Fibroblast of mammary gland (primary cell): ENCODE data around the gene TWF2.

Experiments
- DNase-seq: peaks from one replicate; pipeline ENCODE4 v3.0.0-alpha.2; 2010; ENCODE audit warnings: low read depth
- H3K4me3 ChIP-seq: 2 replicates; pipeline ENCODE4 v1.5.1; 2011; ENCODE audit warnings: low read depth, mild to moderate bottlenecking, low read length, moderate library complexity; ENCODE audit not compliant: control insufficient read depth
- TF ChIP-seq, protein P1 (sequence below): conservative IDR thresholded peaks from 2 replicates; pipeline ENCODE4 v1.5.1; 2011; ENCODE audit warnings: low read depth, low read length, inconsistent platforms; ENCODE audit not compliant: control insufficient read depth, insufficient read depth

Gene TWF2

DNA sequence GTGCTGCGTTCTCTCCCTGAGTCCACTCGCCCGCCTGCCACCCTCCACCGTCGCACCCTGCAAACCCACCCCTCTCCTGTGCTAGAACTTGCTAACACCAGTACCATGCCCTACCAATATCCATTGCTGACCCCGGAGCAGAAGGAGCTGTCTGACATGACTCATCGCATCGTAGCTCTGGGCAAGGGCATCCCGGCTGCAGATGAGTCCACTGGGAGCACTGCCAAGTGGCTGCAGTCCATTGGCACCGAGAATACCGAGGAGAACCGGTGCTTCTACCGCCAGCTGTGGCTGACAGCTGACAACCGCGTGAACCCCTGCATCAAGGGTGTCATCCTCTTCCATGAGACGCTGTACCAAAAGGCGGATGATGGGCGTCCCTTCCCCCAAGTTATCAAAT is 45.9 kb downstream of the TWF2 start:
- H3K4me3 ChIP-seq = no peak overlapping the region
- peak; percentile 67 for DNase-seq

DNA sequence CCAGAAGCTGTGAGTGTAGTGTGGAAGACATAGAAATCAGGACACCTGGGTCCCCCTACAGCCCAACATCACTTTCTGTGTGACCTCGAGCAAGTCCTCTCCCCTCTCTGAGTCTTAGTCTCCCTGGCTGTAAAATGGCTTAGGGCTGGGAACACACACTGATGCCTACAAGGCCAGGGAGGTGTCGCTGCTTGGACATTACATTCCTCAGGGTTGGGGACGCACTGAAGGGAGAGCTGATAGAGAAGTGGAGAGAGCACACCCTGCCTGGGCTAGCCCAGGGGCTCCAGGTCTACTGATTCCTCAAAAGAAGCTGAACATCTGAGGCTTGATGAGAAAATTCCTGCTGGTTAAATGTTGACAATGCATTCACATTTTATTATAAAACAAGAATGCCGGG is 47.3 kb downstream of the TWF2 start:
- DNase-seq = no peak
- no peak overlapping the region for H3K4me3 ChIP-seq
- TF ChIP-seq, protein P1, sequence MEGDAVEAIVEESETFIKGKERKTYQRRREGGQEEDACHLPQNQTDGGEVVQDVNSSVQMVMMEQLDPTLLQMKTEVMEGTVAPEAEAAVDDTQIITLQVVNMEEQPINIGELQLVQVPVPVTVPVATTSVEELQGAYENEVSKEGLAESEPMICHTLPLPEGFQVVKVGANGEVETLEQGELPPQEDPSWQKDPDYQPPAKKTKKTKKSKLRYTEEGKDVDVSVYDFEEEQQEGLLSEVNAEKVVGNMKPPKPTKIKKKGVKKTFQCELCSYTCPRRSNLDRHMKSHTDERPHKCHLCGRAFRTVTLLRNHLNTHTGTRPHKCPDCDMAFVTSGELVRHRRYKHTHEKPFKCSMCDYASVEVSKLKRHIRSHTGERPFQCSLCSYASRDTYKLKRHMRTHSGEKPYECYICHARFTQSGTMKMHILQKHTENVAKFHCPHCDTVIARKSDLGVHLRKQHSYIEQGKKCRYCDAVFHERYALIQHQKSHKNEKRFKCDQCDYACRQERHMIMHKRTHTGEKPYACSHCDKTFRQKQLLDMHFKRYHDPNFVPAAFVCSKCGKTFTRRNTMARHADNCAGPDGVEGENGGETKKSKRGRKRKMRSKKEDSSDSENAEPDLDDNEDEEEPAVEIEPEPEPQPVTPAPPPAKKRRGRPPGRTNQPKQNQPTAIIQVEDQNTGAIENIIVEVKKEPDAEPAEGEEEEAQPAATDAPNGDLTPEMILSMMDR = no peak

More for the DNA sequence above, 45.9 kb downstream of the TWF2 start:
- TF ChIP-seq, protein P1 = no peak

DNA sequence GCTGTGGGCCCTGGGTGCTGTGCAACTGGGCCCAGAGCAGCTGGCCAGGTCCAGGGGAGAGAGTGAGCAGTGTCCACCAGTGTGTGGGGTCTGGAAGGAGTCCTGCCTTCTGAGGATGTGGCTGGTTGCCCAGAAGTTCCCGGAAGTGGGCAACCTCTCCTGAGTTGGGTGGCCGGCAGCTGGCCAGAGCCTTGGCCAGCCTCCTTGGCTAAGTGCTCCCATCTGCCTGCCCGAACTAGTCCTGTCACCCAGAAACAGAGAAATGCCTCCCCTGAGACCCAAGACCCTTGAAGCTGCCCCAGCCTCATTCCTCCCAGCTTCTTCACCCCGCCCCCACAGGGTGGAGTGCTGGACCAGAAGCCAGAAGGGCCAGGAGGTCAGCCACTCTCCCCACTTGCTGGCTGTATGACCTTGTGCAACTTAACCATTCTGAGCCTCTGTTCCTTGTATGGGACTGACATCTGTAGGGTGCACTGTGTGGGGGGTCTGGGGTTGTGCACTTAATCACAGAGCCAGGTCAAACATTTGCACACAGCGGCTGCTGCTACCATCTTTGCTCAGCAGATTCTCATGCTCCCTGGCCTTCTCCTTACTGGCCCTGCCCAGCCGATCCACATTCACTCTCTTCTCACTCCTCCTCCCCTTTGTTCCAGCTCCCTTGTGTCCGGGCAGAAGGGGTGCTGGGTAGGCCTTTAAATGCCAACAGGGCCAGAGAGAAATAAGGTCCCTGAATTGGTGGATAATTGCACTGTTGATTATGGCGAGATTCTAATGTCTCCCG is 48.5 kb downstream of the TWF2 start:
- DNase-seq = peak; percentile 73

DNA sequence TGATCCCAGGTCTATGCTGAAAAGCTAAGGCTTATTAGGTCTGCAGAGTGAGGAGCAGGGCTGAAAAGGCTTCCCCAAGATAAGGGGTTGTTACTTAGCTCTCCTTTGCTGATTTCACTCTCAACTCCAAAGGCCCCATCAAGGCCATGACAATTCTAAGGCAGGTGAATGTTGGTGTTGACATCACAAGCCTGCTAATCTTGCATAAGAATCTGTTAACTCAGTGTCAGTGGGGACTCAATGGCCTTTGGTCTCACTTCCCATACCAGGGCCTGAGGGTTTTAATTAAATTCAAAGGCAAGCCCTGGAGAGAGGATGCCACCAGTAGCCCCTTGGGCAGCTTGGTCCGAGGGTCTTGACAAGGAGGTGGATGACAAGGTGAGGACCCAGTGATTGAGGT is 50.4 kb downstream of the TWF2 start:
- TF ChIP-seq, protein P1 = no peak
- DNase-seq = no peak
- no peak overlapping the region for H3K4me3 ChIP-seq

More for the DNA sequence above, 48.5 kb downstream of the TWF2 start:
- TF ChIP-seq, protein P1 = no peak
- H3K4me3 ChIP-seq = no peak overlapping the region

DNA sequence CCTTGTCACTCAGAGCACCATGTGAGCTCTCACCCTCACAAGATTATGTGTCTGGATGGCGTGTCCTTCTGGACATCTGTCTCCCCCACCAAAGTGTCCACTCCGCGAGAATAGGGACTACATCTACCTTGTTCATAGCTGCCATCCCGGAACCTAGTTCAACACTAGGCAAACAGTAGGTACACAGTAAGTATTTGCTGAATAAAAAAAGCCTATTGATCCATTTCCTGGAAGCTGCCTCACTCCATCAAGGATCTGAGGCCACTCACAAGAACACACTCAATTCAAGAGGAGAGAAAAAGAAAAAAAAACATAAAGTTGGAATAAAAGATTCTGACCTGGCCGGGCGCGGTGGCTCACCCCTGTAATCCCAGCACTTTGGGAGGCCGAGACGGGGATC is 52.2 kb downstream of the TWF2 start:
- TF ChIP-seq, protein P1 = no peak
- no peak for DNase-seq
- H3K4me3 ChIP-seq = no peak overlapping the region

DNA sequence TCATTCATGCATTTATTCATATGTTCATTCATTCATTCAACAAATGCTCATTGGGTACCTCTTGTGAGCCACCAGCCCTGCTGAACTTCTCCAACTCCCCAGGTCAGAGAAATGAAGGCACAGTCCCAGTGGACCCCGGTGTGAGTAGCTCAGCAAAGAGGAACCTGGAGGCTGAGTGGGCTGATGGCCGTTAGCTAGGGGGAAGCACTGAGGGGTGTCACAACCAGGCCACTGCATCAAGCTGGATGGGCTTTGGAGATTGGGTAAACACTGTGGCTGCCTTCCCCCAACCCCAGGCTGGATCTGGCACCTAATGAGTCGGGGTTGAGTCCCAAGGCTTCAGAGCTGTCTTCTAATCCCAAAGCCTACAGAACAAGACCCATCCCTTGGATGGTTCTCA is 53.1 kb downstream of the TWF2 start:
- H3K4me3 ChIP-seq = no peak overlapping the region
- TF ChIP-seq, protein P1 = no peak
- DNase-seq = no peak
